GM10266 (cell line): ENCODE results near the gene SERTM1.

Experiments used
- DNase-seq: peaks from one replicate; pipeline ENCODE4 v3.0.0; 2012; ENCODE audit errors: extremely low spot score
- TF ChIP-seq, protein P1 (sequence below): IDR thresholded peaks from 2 replicates; pipeline ENCODE4 v1.5.1; 2012; ENCODE audit warnings: mild to moderate bottlenecking, low read depth; ENCODE audit not compliant: control insufficient read depth, insufficient read depth; ENCODE audit errors: missing control alignments

The SERTM1 gene

DNA sequence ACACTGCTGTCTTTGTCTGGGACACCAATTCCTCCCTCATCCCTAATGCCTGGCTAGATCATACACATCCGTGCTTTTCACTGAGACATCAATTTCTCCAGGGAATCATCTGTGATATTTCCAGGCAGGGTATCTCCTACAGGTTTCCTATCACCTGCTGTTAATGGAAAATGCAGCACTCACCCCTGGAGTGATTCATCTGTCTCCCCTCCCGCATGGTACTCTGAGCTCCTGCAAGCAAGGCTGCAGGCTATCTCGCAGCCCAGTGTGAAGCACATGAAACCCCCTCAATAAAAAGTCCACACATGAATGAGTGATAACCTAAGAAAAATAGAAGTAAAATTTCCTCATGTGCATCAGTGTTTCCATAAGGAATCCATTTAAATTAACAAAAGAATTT lies 38.5 kb downstream of the SERTM1 start:
- DNase-seq, result no peak
- TF ChIP-seq, protein P1, sequence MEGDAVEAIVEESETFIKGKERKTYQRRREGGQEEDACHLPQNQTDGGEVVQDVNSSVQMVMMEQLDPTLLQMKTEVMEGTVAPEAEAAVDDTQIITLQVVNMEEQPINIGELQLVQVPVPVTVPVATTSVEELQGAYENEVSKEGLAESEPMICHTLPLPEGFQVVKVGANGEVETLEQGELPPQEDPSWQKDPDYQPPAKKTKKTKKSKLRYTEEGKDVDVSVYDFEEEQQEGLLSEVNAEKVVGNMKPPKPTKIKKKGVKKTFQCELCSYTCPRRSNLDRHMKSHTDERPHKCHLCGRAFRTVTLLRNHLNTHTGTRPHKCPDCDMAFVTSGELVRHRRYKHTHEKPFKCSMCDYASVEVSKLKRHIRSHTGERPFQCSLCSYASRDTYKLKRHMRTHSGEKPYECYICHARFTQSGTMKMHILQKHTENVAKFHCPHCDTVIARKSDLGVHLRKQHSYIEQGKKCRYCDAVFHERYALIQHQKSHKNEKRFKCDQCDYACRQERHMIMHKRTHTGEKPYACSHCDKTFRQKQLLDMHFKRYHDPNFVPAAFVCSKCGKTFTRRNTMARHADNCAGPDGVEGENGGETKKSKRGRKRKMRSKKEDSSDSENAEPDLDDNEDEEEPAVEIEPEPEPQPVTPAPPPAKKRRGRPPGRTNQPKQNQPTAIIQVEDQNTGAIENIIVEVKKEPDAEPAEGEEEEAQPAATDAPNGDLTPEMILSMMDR, result no peak

DNA sequence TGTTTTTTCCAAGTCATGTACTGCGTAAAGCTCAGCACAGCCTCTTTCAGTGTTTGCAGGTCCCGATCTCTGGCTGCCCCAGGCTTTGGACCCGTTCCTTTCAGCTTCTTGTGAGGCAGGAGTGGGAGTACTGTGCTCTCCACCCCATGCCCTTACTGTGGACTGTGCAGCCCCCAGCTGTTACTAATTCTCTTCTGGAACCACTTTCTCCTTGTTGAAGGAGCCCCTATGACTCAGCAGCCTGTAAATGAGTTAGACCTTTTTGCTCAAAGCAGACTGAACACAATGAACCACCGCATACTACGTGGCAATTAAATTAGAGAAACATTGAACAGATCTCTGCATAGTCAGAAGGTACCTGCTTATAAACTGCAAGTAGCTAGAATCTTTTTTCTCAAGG lies 39.0 kb downstream of the SERTM1 start:
- TF ChIP-seq, protein P1, result no peak
- no peak for DNase-seq

DNA sequence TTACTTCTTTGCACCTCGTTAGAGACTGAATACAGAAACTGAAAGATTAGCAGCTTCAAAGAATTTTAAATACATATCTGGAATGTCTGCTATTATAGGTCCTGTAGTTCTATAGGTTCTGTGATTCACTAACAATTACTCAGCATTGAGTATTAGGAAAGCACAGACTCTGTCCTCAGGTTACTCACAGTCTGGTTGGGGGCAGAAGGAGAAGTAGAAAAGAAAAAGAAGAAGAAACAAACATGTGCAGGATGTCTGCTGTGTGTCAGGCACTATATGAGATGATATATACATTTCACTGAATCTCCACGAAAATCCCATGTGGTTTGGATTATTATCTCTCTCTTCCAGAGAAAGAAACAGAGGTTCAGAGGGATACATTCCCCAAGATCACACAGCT lies 40.1 kb downstream of the SERTM1 start:
- TF ChIP-seq, protein P1, result no peak
- DNase-seq, result no peak

DNA sequence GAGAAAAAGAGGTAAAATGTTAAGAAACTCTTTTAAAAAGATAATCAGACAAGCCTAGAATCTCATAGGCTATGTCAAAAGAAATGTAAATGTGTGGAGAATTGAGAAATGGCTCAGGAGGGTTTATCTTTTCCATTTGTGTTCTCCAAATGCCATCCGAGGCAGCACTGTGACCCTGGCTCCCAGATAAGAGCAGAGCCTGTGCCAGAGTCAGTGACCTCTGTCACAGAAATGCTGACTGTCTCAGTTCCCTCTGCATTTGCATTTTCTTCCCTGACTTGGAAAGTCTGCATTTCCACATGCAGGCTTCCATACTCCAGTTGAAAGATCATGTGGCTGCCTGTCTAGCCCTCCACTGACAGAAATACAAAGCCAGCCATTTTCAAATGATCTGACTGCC lies 42.0 kb downstream of the SERTM1 start:
- DNase-seq, result no peak
- TF ChIP-seq, protein P1, result no peak

DNA sequence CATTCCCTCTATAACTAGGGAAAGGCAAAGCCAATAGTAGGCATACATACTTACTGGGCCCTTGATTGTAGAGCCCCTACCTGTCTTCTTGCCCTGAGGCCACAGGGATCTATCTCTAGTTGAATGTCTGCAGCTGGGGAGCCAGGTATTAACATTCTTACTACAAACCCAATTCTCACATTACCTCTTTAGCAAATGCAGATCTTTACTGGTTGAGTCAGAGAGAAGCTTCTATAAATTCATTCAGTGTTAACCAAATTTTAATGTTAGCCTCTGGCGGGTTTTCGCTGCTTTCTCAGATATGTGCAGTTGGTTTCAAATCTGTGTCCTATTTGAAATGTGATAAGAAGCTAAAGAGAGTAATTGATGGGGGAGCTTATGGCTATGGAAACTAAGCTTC lies 43.2 kb downstream of the SERTM1 start:
- TF ChIP-seq, protein P1, result no peak

DNA sequence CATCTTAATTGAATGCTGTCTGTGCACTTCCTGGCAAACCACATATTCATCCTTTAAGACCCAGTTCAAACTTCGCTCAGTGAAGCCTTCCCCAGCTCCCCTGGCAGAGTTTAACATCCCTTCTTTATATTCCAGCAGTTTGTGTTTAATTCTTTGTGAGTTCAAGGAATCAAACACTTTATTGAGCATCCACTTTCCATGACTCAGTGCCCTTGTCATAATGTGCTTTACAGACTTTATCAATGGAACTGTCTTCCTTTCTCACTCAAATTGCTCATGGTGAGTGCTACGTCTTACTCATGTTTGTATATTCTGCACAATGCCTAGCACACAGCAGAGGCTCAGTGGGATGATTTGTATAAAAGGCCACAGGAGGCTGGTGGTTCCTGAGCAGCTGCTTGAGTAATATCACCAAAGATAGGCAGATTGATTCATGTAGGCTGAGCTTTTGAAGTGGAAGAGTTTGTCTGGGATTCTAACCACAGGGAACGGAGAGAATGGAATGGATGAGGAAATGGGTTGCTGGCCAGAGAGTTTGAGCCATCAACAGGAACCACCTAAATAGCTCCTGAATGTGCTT lies 44.2 kb downstream of the SERTM1 start:
- no peak for DNase-seq
- TF ChIP-seq, protein P1, result no peak

More for the DNA sequence above, 43.2 kb downstream of the SERTM1 start:
- DNase-seq, result no peak

DNA sequence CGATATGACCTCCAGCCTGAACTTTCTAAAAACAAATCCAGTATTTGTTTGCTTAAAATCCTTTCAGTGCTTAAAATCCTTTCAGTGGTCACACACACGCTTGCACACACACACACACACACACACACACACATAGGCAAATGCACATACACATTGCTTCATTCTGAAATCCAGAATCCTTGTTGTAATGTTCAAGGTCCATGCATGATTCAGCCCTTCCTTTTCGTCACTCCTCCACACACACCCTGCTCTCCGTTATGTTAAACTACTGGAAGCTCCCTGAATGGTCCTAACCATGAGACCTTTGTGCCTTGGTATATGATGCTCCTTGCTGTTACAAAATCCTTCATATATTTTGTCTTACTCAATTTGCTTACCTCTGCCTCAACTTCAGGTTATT lies 44.9 kb downstream of the SERTM1 start:
- no peak for DNase-seq
- TF ChIP-seq, protein P1, result no peak
